ENCODE measurements around the gene GMDS.

GMDS gene

DNA sequence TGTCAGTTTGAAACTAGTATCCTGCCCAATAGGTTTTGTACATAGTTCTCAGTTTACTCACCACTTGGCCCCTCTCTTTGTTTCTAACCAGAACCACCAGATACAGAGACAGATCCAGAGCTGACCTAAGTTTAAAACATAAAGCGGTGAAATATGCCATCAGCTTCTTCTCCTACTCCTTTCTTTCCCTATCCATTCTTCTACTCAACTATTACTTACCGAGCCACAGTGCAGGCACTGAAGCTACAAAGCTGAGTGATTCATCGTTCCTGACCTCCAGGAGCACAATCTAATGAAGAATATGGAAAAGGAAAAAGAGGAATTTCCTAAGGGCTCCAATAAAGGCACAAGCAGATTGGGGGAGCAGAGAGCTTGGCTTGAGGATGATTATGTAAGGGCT, 349.7 kb downstream of the GMDS start:
- no peak for DNase-seq (ENCODE audit: low read depth in 2 of 2)

DNA sequence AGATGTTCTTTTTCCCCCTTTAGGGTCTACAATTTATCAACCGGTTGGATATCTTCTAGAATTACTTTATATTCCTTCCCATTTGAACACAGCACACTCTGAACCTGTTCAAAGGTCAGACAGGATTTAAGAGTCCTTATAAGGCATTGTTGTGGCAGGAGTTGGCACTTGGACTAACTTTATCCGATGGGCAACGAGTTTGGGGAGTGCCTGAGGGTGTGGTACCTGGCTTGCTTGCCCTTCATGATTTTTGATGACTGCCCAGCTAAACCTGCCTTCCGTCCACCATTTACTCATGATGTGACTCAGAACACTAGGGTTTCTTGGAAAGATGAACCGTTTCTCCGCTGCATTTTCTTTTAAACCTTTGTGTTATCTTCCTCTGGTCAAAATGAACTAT, 350.5 kb downstream of the GMDS start:
- no peak for DNase-seq (ENCODE audit: low read depth in 2 of 2)

DNA sequence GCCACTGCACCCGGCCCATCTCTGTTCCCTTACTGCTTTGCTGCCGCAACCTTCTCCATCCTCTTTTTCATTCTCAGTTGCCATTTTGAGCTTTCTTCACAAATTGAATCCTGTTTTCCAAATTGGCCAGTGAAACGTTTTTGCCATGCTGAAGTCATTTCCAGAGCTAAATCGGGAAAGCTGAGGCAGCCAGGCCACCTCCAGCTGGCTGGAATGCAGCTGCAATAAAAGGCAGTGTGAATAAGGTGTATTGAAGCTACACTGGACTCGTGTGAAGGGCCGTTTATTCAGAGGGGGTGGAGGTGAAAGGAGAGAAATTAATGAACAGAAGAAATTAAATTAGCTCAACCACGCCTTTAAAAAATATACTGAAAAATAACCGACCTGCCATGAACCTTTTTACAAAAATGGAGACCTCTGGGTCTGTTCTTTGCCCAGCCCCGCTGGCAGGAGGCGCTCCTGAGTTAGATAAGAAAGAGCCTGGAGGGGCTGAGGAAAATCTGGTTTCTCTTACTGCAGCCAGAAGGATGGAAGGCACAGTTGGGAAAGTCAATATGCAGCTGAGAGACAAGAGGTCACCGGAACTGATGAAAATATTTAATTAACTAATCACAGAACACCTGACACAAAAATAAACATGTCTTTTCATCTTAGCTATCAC, 351.8 kb downstream of the GMDS start:
- no peak for DNase-seq (ENCODE audit: low read depth in 2 of 2)

DNA sequence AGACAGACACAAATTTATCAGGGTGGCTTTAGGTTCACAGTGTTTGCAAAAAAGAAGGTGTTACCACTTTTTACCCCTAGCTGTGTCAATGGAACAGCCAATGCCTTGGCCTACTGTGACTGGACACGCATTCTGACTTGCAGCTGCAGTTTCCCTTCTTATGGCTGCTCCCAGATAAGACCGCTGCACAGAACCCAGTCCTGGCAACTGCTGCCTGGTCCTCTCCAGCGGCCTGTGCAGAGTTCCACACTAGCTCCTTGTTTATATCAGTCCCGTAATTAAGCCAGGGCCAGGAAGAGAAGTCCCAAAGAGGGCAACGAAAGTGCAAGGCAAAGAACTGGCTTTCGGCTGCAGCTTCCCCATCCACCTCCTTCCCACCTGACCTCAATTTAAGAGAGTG, 352.7 kb downstream of the GMDS start:
- DNase-seq (ENCODE audit: low read depth in 2 of 2), result no peak

DNA sequence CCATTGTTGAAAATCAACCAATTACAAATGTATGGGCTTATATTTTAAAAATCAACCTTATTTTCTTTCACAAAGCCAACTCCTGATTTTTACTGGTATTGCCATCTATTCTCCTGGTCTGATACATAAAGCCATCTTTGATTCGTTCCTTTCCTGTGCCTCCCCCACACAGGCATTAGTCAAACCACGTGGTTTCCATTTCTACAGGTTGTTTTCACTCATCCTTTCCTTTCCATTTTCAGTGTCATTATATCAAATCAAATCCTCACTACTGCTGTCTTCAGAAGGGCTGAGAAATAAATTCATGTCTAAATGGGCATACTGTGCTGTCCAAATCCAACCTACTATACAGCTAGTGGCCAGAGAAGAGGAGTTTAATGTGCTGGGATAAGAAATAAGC, 354.4 kb downstream of the GMDS start:
- DNase-seq (ENCODE audit: low read depth in 2 of 2), result no peak

DNA sequence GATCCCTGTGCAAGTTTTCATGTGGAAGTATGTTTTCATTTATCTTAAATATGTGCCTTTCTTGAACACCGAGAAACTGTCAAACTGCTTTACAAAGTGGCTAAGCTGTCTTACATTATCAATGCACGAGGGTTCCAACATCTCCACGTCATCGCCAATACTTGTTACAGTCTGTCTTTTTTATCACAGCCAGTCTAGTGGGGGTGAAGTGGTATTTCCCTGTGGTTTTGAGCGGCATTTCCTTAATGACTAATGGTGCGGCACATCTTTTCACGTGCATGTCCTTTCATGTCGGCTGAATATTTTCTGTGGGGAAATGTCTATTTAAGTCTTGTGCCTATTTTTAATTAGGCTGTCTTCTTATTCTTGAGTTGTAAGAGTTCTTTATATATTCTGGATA, 355.3 kb downstream of the GMDS start:
- no peak for DNase-seq (ENCODE audit: low read depth in 2 of 2)

DNA sequence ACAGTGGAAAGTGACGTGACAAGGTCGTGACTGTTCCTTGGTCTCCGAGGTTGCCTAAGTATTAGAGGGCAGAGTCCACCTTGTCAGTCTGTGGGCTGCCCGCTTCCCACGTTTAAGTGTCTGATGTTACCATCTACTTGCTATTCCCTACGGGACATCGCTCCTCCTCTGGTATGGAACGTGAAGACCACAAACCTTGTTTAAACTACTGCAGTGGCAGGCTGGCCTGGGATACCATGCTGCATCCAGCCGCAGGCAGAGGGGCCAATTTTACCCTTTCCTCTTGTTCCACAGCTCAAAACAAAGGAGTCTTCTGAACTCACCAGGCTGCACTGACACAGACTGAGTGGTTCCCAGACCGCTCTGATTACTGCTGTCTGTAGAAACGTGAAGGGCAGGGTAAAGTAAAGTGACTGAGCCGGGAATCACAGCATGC, 359.8 kb downstream of the GMDS start:
- DNase-seq (ENCODE audit: low read depth in 2 of 2), result no peak

DNA sequence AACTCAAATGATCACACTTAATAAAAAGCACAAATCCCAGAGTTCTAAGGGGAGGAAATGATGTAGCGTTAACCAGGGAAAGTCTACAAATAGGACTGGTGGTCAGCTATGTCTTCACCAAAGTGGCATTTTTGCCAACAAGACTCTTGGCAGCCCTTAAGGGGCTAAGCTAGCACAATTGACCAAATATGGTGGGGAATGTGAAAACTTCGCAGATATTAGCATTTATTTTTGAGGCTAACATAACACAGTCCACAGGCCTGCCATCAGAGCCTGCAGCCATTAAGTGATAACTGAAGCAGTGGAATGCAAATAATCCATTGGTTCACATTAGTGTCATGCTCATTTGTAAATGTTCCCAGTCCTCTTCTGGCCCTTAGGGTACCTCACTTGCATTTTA, 361.1 kb downstream of the GMDS start:
- no peak for DNase-seq (ENCODE audit: low read depth in 2 of 2)

DNA sequence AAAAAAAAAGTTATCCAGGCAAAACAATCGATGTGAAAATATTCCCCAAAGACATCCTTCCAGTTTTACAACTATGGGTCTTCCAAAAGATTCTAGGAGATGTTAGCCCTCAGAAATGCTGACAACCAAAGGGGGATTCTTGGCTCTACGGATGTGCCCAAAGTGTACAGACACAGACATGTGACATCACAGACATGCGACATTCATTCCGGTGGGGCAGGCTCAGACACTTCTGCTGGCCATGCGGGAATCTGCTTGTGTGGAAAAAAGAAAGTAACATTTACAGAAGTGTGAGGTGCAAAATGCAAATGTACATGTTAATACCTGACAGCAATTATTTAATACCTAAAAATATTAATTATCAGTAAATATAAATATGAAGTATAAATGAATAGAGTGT, 367.1 kb downstream of the GMDS start:
- DNase-seq (ENCODE audit: low read depth in 2 of 2), result no peak

DNA sequence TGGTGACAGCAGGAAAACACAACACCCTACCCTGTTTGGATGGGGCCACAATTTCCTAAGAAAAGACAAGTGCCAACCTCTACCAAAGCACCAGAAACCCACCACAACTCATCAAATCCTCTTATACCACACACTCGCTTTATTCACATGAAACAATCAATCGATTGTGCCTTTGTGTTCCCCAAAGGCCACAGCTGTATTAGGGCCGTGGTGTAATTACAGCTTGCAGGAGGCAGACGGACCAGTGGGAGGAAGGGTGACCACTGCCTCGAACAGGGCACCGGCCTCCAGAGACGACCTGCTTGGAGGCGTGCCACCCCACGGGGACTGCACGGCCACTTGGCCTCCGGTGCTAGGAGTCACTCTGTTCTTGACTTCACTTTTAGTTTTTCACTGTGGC, 371.6 kb downstream of the GMDS start:
- no peak for DNase-seq (ENCODE audit: low read depth in 2 of 2)

DNA sequence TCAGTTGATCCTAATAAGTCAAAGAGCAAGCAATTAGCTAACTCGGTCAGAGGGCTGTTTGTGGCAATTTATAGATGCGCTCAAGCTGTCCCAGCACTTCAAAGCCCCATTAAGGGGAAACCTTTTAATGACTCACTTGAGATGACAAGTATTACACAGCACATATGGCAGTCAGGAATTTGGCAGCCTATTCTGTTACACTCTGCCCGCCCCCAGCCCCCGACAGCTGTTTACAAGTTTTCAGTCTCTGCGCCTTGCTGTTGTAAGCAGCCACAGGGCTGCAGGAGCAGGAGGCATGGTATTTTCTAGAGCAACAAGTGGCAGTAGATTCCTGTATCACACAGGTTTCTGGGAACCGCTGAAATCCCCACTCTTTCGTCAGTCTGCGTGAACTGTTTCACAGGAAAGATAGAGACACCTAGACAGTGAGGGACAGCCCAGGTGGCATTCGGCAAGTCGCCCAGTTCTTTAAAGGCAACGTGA, 372.7 kb downstream of the GMDS start:
- no peak for DNase-seq (ENCODE audit: low read depth in 2 of 2)

DNA sequence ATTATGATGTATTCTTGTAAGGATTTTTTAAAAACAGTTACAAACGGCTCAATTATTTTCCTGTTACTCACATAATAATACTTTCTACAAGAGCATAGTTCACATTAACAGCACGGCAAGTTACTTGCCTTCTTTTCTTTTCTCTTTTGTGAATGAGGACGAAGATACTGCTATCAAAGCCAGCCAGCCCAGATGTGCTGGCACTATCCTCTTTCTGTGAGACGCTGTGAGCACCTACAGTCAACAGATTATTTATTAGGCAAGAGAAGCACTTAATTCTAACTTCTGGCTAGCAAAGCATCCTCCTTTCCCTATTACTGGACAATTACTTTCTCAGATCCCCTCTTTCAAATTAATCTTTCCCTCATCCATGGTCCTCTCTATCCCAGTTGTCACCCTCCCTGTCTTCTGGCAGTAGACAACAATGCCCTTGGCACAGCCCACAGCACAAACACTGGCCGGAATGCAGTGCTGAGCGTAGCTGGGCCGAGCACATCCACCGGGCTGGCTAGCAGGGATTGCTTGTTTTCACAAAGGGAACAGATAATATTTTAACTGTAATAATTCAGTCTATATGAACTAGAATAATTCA, 373.6 kb downstream of the GMDS start:
- no peak for DNase-seq (ENCODE audit: low read depth in 2 of 2)

DNA sequence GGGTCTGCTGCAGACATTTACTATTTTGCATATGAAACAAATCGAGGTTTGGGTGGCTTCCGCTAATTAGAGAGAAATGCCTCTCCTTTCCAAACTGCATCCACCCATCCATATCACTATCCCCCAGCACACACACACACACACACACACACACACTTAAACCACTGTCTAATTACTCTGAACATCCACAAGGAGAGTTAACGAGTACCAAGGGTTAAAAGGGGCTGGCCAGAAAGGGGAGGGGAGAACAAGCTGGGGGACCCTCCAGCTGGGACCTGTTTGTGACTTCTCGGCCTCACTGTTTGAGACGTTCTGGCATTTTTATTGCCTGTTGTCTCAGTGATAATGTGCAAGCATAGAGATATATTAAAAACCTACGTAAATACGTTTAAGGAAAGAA, 374.5 kb downstream of the GMDS start:
- no peak for DNase-seq (ENCODE audit: low read depth in 2 of 2)

DNA sequence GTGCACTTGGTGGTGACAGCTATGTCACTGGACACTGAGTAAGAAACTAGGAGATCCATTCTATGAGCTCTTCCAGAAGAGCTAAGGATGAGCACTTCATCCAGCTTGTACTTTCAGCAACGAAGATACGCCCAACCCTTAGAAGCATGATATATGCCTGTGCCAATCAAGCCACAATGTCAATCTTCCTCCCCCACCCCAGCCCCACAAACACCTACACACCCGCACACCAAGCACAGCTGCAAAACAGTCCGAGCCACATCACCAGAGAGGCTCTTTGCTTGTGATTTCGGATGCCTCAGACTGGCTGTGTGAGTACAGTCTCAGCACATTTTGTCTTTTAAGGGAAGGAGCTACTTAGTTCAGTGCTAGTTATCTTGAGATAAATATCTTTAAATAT, 375.2 kb downstream of the GMDS start:
- no peak for DNase-seq (ENCODE audit: low read depth in 2 of 2)

DNA sequence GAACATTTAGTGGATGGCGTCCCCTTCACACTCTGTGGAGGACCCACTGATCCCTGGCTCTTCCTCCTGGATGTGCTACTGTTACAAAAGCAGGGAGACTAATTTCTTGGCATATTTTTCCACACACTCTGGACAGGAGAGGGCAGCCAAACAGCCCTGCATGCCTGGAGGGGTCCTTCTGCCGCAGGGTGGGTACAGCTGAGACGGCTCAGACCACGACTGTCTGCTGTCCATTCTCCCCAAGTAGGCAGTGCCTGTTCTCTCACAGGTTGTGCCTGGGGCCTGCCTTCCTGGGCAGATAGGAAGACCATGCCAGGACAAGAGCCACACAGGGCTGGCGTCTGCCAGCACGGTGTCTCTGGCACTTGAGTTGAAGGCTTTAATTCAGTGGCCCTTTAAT, 375.6 kb downstream of the GMDS start:
- DNase-seq (ENCODE audit: low read depth in 2 of 2), result no peak

DNA sequence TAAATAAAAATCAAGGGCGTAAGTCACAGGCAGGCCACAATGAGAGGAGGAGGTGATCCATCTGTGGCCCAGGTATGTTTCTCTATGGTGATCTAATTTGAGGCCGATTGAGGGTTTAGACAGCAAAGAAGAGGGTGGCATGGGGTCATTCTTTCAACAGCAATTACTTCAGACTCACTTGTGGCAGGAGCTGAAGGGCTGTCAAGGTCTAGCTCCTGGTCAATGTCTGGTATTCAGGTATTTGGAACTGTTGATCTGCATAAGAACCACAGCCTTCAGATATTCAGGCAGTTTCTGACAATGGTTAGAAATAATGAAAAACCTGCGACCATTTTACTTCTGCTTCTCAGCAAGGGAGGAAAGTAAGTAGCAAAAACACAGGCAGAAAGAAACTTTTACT, 376.1 kb downstream of the GMDS start:
- DNase-seq (ENCODE audit: low read depth in 2 of 2), result no peak

DNA sequence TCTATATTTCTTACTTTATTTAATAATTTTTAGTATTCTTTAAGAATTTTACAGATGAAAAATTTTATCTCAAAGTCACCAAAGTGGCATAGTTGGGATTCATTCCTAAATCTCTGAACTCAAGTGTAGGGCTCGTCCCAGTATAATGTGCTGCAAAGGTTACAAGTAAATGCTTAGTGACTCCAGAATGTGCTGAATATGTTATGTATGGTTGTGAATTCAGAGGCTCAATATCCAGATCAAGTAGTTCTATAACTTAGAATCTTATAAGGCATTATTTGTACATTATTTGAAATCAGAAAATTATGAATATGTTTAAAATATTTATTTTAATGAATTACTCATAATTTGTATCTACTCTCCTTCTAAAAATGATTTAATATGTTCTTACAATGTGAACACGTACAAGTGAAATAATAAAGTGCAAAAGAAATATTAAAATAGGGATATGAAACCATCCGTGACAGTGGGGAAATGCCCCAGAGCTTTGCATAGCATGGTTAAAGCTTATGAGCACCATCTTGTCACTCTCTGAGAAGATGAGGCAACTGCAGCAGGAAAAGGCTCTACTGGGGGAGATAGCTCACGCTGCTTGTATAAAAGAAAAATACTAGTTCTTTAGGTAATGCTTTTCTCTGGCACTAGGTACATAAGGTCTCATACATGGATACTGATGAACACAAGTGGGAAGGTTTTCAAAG, 376.7 kb downstream of the GMDS start:
- no peak for DNase-seq (ENCODE audit: low read depth in 2 of 2)

DNA sequence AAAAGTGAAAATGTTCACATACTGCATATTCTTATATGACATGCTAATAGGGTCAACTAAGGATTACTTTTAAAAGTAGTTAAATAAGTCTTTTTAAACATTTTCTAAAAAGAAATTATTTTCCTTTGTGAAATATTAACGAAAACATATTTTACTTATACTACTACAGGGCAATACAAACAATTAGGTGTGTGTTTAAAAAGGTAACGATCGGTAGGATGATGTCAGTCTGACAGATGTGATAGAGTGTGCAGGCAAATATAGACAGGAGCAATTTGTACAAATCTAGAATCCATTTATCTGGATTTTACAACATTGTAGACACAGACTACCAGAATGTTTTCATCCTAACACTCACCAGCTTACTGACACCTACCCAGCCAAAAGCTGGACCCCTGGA, 378.2 kb downstream of the GMDS start:
- DNase-seq (ENCODE audit: low read depth in 2 of 2), result no peak

DNA sequence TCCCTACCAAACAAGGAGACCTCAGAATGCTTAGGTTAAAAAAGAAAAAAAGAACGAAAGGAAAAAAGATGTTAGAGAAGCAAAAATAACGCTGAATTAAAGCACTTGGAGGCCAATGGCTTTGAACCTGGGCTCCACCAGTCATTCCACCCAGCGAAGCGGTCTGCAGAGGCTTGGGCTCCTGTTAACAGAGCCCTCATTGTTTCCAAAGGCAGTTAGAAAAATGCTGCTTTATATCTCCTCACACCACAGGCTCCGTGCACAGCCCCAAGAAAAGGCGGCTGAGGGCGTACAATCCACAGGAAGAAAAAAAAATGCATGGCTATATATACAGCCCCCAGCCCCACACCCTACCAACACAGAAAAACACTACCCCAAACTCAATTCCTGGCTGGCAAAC, 379.8 kb downstream of the GMDS start:
- DNase-seq (ENCODE audit: low read depth in 2 of 2), result no peak

DNA sequence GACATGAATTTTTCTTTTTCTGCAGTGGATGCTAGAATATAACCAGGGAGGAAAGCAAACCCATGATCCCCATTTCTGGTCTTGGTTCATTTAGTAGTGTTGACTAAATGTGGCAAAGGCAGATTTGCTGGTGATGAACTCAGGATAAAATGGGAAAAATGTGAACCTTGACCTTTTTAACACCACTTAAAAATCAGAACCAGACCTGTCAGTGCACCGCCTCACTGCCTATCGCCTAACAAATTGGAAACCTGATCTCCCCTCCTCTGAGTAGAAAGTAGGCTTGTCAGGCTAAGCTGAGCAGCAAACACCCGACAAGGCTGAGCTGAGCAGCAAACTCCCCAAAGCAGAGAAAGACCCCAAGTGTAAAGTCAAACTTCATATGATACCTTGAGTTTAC, 380.9 kb downstream of the GMDS start:
- no peak for DNase-seq (ENCODE audit: low read depth in 2 of 2)

DNA sequence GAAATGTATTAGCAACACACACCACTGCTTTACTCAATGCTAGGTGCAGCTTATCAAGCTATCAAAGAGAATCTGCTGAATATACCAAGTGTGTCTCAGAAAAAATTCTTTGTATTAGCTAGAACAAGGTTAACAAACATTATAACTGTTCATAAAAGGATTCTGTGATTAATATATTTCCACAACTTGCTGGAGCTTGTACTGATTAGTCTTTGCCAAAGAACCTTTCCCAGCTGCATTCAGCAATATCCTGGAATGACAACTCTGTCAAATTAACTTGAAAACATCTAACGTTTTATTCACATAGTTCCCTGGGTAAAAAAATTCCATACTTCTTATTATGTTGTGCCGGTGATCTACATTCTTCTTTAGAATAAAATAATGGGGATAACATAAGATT, 383.0 kb downstream of the GMDS start:
- DNase-seq (ENCODE audit: low read depth in 2 of 2), result no peak

DNA sequence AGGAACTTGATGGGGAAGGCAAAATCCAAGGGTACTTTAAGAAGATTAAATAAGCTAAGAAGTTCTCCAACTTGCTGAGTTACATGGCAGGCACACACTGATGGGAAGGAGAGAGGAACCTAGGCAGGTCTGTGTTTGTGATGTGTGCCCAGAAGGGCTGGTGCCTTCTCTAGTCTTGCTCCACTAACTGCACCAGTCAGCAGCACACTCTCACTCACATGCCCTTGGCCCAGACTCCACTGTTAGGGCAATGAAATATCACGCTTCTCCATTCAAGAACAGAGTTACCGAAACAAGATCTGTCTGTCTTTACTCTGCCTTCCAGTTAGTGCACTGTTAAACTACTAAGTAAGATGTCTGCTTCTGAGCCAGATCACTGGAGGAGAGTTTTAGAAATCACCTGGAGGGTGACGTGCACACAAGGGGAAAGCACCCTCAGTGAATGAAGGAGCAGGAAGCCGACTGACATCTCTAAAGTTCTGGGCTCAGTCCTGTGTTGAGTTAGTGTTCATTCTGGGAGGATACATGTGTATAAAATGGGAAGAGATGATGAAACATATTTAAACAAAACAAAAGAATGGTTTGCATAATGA, 384.6 kb downstream of the GMDS start:
- DNase-seq (ENCODE audit: low read depth in 2 of 2), result no peak

DNA sequence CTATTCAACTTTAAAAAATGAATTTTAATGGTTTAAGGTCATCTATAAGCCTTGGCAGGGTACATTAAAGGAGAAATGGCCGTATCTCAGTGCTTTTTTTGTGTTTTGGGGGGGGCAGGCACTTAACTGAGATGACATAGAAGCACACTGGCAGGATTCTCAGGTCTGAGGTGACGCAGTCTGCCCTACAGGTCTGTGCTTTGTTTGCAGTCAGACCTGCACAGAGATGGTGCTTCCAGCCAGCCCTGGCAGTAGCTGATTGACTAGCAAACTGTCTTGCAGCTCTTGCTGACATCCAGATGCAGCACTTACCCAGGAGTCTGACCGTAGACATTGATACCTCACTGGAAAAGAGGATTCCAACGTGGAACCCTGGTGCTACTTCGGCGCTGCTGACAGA, 386.5 kb downstream of the GMDS start:
- no peak for DNase-seq (ENCODE audit: low read depth in 2 of 2)
